Ectodermal cell (in vitro differentiated cells): ENCODE results near the gene RABGGTA.
"Not testable (repeated sequence)": the region's sequence is repeated elsewhere in the genome, so short reads cannot be mapped to it uniquely, and the experiment has no call there.

Experiments
- H3K27ac ChIP-seq: 2 replicates; pipeline ENCODE4 v1.7.0; 2013; ENCODE audit warnings: mild to moderate bottlenecking, low read depth, low read length; ENCODE audit not compliant: insufficient read depth, poor library complexity, severe bottlenecking
- H3K27me3 ChIP-seq: 2 replicates; pipeline ENCODE4 v1.7.0; 2013; ENCODE audit warnings: mild to moderate bottlenecking, low read length; ENCODE audit not compliant: insufficient read depth, control insufficient read depth, poor library complexity, severe bottlenecking
- H3K36me3 ChIP-seq: one replicate; pipeline ENCODE4 v1.7.0; 2013; ENCODE audit warnings: low read length; ENCODE audit not compliant: control insufficient read depth, insufficient read depth
- H3K4me1 ChIP-seq: one replicate; pipeline ENCODE4 v1.7.0; 2013; ENCODE audit warnings: low read length; ENCODE audit not compliant: control insufficient read depth, insufficient read depth
- H3K4me3 ChIP-seq: 2 replicates; pipeline ENCODE4 v1.7.0; 2013; ENCODE audit warnings: low read depth, low read length, control low read depth; ENCODE audit not compliant: insufficient read depth
- H3K9me3 ChIP-seq: 2 replicates; pipeline ENCODE4 v1.7.0; 2013; ENCODE audit warnings: mild to moderate bottlenecking, low read length, moderate library complexity; ENCODE audit not compliant: control insufficient read depth
- WGBS, 2 experiments: methylation state at CpG; one replicate each; pipeline ENCODE4 v1.1.7; 2013; ENCODE audit warnings: missing lambda C conversion rate in 2 of 2; 5-methylcytosine and 5-hydroxymethylcytosine counted together

The RABGGTA gene

GRCh38 chr14:24234095-24235005 is 37.0 kb downstream of the RABGGTA start:
- H3K9me3 ChIP-seq: no peaks in the 10 kb centered on the region
- H3K36me3 ChIP-seq: peaks cover 21% of the 10 kb centered on the region
- no peaks in the 10 kb centered on the region for H3K27me3 ChIP-seq
- 86 to 94% methylated on average over 3 of the region's 3 CpGs for WGBS, 2 experiments
- no peak overlapping the region for H3K27ac ChIP-seq
- no peak overlapping the region for H3K4me3 ChIP-seq
- peaks cover 12% of the 10 kb centered on the region for H3K4me1 ChIP-seq

- WGBS, 2 experiments: 88 to 94% methylated on average over 2 of the region's 2 CpGs
- H3K4me1 ChIP-seq: peaks cover 12% of the 10 kb centered on the region
- H3K9me3 ChIP-seq: no peaks in the 10 kb centered on the region
- H3K27ac ChIP-seq: no peak overlapping the region
- peak overlapping the region; percentile 66 for H3K4me3 ChIP-seq
- H3K36me3 ChIP-seq: peaks cover 20% of the 10 kb centered on the region
- no peaks in the 10 kb centered on the region for H3K27me3 ChIP-seq
Measured at GRCh38 chr14:24233538-24233866, 37.9 kb downstream of the RABGGTA start.

GRCh38 chr14:24232645-24233537 is 38.5 kb downstream of the RABGGTA start, which contains the start of gene GMPR2:
GMPR2 (plus strand) TSS chr14:24232929; CDS start chr14:24233254, 325 bp downstream.
- Histone ChIP-seq H3K9me3 (no peaks in the 10 kb centered on the region), H3K27me3 (no peaks in the 10 kb centered on the region), H3K27ac (peak within 1 kb of the TSS; percentile 79), H3K4me3 (peak within 1 kb of the TSS; percentile 66), H3K36me3 (peaks cover 14% of the 10 kb centered on the region), H3K4me1 (peaks cover 12% of the 10 kb centered on the region)
- WGBS, 2 experiments: 11 to 12% methylated on average over 38 of the region's 38 CpGs

GRCh38 chr14:24232121-24232644 is 39.2 kb downstream of the RABGGTA start, which contains the start of gene NEDD8:
NEDD8 (minus strand) TSS chr14:24232367; CDS start chr14:24232267, 100 bp downstream.
- peaks cover 12% of the 10 kb centered on the region for H3K4me1 ChIP-seq
- no peaks in the 10 kb centered on the region for H3K27me3 ChIP-seq
- H3K4me3 ChIP-seq: peak within 1 kb of the TSS; percentile 66
- 0 to 1% methylated on average over 30 of the region's 30 CpGs for WGBS, 2 experiments
- peaks cover 8% of the 10 kb centered on the region for H3K36me3 ChIP-seq
- H3K9me3 ChIP-seq: no peaks in the 10 kb centered on the region
- peak within 1 kb of the TSS; percentile 79 for H3K27ac ChIP-seq

- H3K4me1 ChIP-seq: peaks cover 12% of the 10 kb centered on the region
- H3K9me3 ChIP-seq: no peaks in the 10 kb centered on the region
- WGBS, 2 experiments: 14 to 18% methylated on average over 22 to 23 of the region's 23 CpGs
- peaks cover 1% of the 10 kb centered on the region for H3K36me3 ChIP-seq
- H3K27me3 ChIP-seq: no peaks in the 10 kb centered on the region
- peak overlapping the region; percentile 66 for H3K4me3 ChIP-seq
- peak overlapping the region; percentile 45 for H3K27ac ChIP-seq
Measured at GRCh38 chr14:24231263-24232120, 39.9 kb downstream of the RABGGTA start.

- no peaks in the 10 kb centered on the region for H3K36me3 ChIP-seq
- H3K4me3 ChIP-seq: no peak overlapping the region
- no peak overlapping the region for H3K27ac ChIP-seq
- peaks cover 11% of the 10 kb centered on the region for H3K4me1 ChIP-seq
- 0% methylated on average over 1 of the region's 1 CpG for WGBS, 2 experiments
- H3K9me3 ChIP-seq: no peaks in the 10 kb centered on the region
- H3K27me3 ChIP-seq: no peaks in the 10 kb centered on the region
Measured at GRCh38 chr14:24228902-24229301, 42.5 kb downstream of the RABGGTA start.

- peaks cover 4% of the 10 kb centered on the region for H3K4me1 ChIP-seq
- 100% methylated on average over 1 of the region's 1 CpG; no CpG with 5 or more reads in 1 of the 2 experiments for WGBS, 2 experiments
- no peaks in the 10 kb centered on the region for H3K9me3 ChIP-seq
- H3K4me3 ChIP-seq: no peak overlapping the region
- no peak overlapping the region for H3K27ac ChIP-seq
- H3K36me3 ChIP-seq: no peaks in the 10 kb centered on the region
- no peaks in the 10 kb centered on the region for H3K27me3 ChIP-seq
Measured at GRCh38 chr14:24226473-24226872, 44.9 kb downstream of the RABGGTA start.

GRCh38 chr14:24224618-24225071 is 46.8 kb downstream of the RABGGTA start:
- no peak overlapping the region for H3K4me3 ChIP-seq
- H3K27me3 ChIP-seq: no peaks in the 10 kb centered on the region
- no peaks in the 10 kb centered on the region for H3K9me3 ChIP-seq
- no peaks in the 10 kb centered on the region for H3K4me1 ChIP-seq
- WGBS, 2 experiments: 92 to 96% methylated on average over 7 of the region's 7 CpGs
- no peaks in the 10 kb centered on the region for H3K36me3 ChIP-seq
- H3K27ac ChIP-seq: no peak overlapping the region

GRCh38 chr14:24222987-24223386 is 48.4 kb downstream of the RABGGTA start:
- not testable (repeated sequence) for H3K9me3 ChIP-seq, H3K27me3 ChIP-seq, H3K36me3 ChIP-seq, H3K4me1 ChIP-seq, H3K27ac ChIP-seq, H3K4me3 ChIP-seq
- 93 to 97% methylated on average over 4 of the region's 4 CpGs for WGBS, 2 experiments
